DMS 273 treated with DMSO at 0.1 percent for 48 hours (cell line): Measurements from ENCODE around the gene GRIK2.

Source experiments
- DNase-seq: peaks from one replicate; lab custom pipeline; 2025; lab: John Stamatoyannopoulos, UW

Gene GRIK2

DNA sequence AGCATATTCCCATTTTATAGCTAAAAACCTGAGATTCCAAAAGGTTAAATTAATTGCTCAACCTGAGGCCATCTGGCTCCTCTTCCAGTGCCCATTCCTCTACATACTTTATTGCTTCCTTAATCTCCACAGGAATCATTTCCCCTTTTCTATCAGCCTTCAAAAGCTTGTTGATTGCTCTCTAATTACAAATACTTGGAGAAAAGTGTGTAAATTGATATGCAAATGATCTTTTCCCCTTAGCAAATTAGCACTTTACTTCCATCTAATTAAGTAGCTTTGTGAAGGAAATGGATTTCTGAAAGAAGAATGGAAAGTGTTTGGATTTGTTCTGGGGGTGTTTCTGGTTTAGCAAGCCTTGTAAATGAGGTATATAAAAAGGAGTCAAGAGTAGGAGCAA lies 323.3 kb downstream of the GRIK2 start:
- no peak for DNase-seq

- no peak for DNase-seq
These were observed 326.0 kb downstream of the GRIK2 start for GRCh38 chr6:101719521-101719920.

DNA sequence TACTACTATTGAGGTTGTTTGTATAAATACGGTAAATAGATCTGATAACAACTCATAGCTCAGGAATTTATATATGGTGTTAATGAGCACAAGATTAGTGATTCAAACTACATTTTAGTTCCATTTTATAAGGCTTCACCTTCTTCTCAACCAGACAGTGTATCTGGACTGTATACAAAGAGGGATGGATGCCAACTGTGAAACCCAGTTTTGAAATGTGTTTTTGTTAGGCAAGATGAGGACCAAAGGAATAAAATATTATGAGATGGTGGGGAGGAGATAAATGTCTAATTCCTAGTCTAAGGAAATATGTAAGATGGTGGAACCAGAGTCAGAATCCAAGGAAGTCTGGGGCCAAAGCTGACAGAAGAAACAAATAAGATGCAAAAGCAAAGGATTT lies 329.0 kb downstream of the GRIK2 start:
- DNase-seq = no peak

- no peak for DNase-seq
These were observed 329.6 kb downstream of the GRIK2 start for GRCh38 chr6:101722991-101723579.

- no peak for DNase-seq
These were observed 334.9 kb downstream of the GRIK2 start for GRCh38 chr6:101728388-101728787.

- no peak for DNase-seq
These were observed 335.4 kb downstream of the GRIK2 start for GRCh38 chr6:101728956-101729355.

- DNase-seq = no peak
These were observed 337.4 kb downstream of the GRIK2 start for GRCh38 chr6:101730954-101731353.

- DNase-seq = no peak
These were observed 340.4 kb downstream of the GRIK2 start for GRCh38 chr6:101733899-101734298.

DNA sequence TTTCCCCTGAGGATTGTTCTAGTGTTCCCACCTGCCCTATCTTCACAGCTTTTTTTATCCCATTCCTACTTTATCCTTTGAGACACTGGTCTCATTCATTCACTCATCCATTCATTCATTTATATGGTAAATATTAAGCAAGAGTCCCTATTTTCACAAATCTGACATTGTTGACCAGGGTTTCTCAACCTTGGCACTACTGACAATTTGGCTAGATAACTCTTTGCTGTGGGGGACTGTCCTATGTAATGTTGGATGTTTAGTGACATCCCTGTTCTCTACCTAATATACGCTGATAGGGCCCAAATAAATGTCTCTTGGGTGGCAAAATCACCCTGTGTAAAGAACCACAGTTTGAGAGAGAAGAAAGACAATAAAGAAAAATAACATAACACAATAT lies 345.0 kb downstream of the GRIK2 start:
- DNase-seq = no peak

GRCh38 chr6:101740631-101741030 lies 347.1 kb downstream of the GRIK2 start:
- no peak for DNase-seq

- DNase-seq = no peak
These were observed 348.1 kb downstream of the GRIK2 start for GRCh38 chr6:101741474-101742171.

DNA sequence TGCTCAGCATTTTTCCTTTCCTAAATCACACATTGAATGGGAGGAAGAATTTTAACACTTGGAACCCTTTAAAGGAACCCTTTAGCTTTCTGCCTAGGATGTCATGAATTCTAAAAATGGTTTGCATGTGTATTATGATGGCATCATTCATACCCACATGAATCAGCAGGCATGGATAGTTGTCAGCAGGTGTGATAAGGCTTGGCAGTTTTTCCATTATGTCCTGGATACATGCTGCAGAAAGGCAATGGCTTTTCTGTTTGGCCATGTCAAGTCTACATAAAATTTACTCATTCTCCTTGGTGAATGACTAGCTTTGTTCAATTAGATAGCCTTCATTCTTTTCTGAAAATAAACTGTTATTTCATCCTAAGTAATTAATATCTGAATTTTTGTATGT lies 353.7 kb downstream of the GRIK2 start:
- DNase-seq = no peak

- DNase-seq = no peak
These were observed 354.2 kb downstream of the GRIK2 start for GRCh38 chr6:101747716-101748115.

- DNase-seq = no peak
These were observed 362.4 kb downstream of the GRIK2 start for GRCh38 chr6:101755931-101756330.

GRCh38 chr6:101758368-101758767 lies 364.9 kb downstream of the GRIK2 start:
- DNase-seq = no peak

GRCh38 chr6:101760843-101761621 lies 367.5 kb downstream of the GRIK2 start:
- no peak for DNase-seq

DNA sequence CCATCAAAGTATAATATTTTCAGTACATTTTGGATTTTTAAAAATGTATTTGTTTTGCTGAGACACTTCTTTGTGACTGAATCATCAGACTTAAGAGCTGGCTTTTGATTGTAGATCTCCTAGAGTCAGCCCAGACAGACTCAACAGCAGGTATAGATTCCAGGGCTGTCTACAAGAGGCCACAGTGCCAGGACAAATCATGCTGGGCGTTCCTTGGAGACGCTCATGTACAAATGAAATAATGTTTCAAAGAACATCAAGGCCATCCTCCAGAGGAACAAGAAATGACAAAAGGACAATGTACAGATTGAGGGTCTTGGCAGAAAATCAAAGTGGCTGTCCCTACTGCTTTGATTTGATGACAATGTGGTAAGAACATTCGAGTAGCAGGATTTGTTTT lies 369.3 kb downstream of the GRIK2 start:
- no peak for DNase-seq

- no peak for DNase-seq
These were observed 371.8 kb downstream of the GRIK2 start for GRCh38 chr6:101765281-101765680.

DNA sequence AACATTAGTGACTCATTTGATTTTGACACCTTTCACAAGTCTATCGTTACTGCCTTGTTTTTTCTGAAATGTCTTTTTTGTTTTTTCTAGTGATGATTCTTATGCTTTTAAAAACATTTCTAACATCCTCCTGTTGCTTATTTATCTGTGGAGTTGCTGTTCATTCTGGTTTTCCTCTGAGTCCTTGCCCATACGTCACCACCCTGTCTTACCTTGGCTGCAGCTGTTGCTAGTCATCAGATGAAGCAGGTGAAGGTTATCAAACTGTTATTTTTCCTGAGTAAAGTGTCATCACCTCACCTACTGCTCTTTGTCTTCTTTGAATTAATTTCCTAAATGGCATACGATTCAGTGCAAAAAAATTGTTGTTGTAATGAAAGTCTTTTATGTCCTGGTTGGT lies 376.6 kb downstream of the GRIK2 start:
- DNase-seq = no peak

DNA sequence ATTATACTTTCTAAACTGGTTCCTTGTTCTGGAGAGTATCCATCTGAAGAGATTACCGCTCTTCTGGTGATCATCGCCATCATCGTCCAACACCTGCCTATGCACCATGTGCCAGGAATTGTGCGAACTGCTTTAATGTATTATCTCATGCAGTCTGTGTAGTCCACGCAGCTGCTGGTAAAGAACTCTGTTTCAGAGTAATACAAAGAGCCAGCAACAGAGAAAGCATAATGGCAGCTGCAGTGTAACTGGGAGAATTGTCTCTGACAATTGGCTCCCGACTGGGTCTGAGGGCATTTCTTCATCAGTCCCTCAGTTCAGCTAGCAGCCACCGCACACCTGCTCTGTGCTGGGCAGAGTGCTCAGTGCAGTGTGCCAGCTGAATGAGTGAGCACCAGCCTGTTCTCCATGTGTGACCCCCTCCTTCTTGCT lies 383.4 kb downstream of the GRIK2 start:
- DNase-seq = no peak

DNA sequence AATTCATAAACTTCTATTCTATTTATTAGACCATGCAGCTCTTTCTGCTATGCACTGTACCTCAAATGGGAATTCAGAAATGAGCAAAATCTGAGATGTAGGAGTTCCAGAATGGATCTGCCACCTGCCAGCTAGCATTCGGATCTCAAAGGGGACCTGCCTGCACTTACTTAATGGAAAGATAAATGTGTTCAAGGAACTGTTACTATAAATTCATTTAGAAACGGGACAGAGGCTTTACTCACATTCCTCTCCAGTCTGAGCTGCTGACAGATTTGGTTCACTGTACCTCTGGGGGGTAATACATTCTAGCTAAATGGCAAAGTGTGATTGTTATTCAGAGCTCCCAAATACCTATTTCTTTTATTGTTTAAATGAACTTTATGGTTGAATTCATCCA lies 384.1 kb downstream of the GRIK2 start:
- no peak for DNase-seq

- DNase-seq = no peak
These were observed 385.7 kb downstream of the GRIK2 start for GRCh38 chr6:101779051-101779844.
